ENCODE results near the gene MCU. TPM values are rescaled to one million over a fixed set of nuclear protein-coding genes. Genes with fewer than 3 reads are reported as not detected.

The MCU gene
- total and polyA plus RNA-seq, 10 of the 15 experiments (the other 5 are each of a cell fraction or from before 2014, with no cell fraction given): 5.1 to 49.1 (median 17.9) TPM

- TF ChIP-seq SRF (IDR thresholded peaks at IDR 0.05; ENCODE audit: low read depth in 2 of 2, low read length in 2 of 2) (no peak), SMARCA5 (IDR thresholded peaks at IDR 0.05) (no peak), SIN3A (IDR thresholded peaks at IDR 0.05; ENCODE audit: low read depth, low read length) (no peak), BACH1 (IDR thresholded peaks at IDR 0.05; ENCODE audit: borderline replicate concordance) (no peak), POU2F2 (IDR thresholded peaks at IDR 0.05; ENCODE audit: borderline replicate concordance, low read depth, low read length) (no peak), IRF5 (IDR thresholded peaks at IDR 0.05; ENCODE audit: borderline replicate concordance) (no peak), BRCA1 (IDR thresholded peaks at IDR 0.05; ENCODE audit: low read depth, low read length) (no peak)
- TF ChIP-seq, protein P1, sequence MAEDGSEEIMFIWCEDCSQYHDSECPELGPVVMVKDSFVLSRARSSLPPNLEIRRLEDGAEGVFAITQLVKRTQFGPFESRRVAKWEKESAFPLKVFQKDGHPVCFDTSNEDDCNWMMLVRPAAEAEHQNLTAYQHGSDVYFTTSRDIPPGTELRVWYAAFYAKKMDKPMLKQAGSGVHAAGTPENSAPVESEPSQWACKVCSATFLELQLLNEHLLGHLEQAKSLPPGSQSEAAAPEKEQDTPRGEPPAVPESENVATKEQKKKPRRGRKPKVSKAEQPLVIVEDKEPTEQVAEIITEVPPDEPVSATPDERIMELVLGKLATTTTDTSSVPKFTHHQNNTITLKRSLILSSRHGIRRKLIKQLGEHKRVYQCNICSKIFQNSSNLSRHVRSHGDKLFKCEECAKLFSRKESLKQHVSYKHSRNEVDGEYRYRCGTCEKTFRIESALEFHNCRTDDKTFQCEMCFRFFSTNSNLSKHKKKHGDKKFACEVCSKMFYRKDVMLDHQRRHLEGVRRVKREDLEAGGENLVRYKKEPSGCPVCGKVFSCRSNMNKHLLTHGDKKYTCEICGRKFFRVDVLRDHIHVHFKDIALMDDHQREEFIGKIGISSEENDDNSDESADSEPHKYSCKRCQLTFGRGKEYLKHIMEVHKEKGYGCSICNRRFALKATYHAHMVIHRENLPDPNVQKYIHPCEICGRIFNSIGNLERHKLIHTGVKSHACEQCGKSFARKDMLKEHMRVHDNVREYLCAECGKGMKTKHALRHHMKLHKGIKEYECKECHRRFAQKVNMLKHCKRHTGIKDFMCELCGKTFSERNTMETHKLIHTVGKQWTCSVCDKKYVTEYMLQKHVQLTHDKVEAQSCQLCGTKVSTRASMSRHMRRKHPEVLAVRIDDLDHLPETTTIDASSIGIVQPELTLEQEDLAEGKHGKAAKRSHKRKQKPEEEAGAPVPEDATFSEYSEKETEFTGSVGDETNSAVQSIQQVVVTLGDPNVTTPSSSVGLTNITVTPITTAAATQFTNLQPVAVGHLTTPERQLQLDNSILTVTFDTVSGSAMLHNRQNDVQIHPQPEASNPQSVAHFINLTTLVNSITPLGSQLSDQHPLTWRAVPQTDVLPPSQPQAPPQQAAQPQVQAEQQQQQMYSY (CRISPR knock-in tag; IDR thresholded peaks at IDR 0.05): no peak
Measured at GRCh38 chr10:72841487-72841886, 149.5 kb downstream of the MCU start (continued).

DNA sequence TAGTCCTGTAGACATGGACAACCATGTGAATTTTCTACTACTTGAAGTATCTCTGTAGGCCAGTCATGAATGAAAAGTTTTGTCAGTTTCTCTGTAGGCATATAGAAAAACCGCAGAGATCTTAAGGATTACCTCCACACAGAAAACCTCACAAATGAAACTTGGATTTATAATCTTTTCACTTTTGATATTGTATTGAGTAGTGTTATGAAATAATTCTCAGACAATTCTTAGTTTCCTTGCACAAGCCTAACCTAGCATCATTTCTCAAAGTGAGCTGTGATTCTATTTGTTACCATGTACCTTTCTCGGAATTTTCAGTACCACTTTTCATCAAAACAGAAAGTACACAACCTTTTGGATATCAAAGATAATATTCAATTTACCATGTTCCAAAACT is 150.2 kb downstream of the MCU start:
- Histone ChIP-seq H4K20me1 (ENCODE audit: control insufficient read depth, insufficient read depth) (no peaks in the 10 kb centered on the region), H3K4me1 (ENCODE audit: control insufficient read depth, insufficient read depth, low read length) (no peaks in the 10 kb centered on the region), H3K79me2 (ENCODE audit: control insufficient read depth, insufficient read depth, low read length) (no peaks in the 10 kb centered on the region), H3K4me2 (ENCODE audit: control insufficient read depth, insufficient read depth) (no peak overlapping the region), H3K27ac (ENCODE audit: control insufficient read depth, insufficient read depth) (no peak overlapping the region), H3K9ac (ENCODE audit: control insufficient read depth, insufficient read depth, low read length) (no peak overlapping the region), H3K4me3 (no peak overlapping the region), H3K27me3 (replicated peaks in 1 of 2; ENCODE audit: control insufficient read depth in 2 of 2, insufficient read depth in 2 of 2, low read length in 1 of 2) (no peaks in the 10 kb centered on the region), H2AFZ (ENCODE audit: control insufficient read depth, low read depth, low read length) (no peak overlapping the region), H3K36me3 (ENCODE audit: control insufficient read depth in 2 of 2, insufficient read depth in 2 of 2, low read length in 1 of 2) (no peaks in the 10 kb centered on the region), H3K9me3 (replicated peaks; ENCODE audit: control insufficient read depth, insufficient read depth, low read length) (no peaks in the 10 kb centered on the region)
- no peak for FAIRE-seq
- BruUV-seq (replicated peaks): no TSS peak
- ChIA-PET POLR2A (interaction anchor here (1.0 kb wide), 1 partner anchor 9 kb away, joined by 3 read pairs; no protein-coding TSS in a partner anchor), CTCF (interaction anchor here (1.5 to 1.6 kb wide), 2 partner anchors 8 to 14 kb away, joined by 4 to 7 read pairs; no protein-coding TSS in a partner anchor), RAD21 (ENCODE audit: unreplicated experiment) (no interaction called here), SMC1A (ENCODE audit: uncharacterized antibody, unreplicated experiment) (interaction anchor here (1.8 kb wide), 1 partner anchor 9 kb away, joined by 6 read pairs; no protein-coding TSS in a partner anchor)
- ATAC-seq: no peak
- DNase-seq (ENCODE audit: low read depth, low spot score): no peak
- WGBS (ENCODE audit: insufficient coverage, insufficient replicate concordance, low lambda C conversion rate, missing lambda C conversion rate): 94% methylated on average over 2 of the region's 2 CpGs
- TF ChIP-seq BMI1 (IDR thresholded peaks at IDR 0.05; ENCODE audit: borderline replicate concordance) (no peak), HDAC6 (IDR thresholded peaks at IDR 0.05; ENCODE audit: unreplicated experiment) (no peak), IRF4 (IDR thresholded peaks at IDR 0.05; ENCODE audit: low read depth, low read length) (no peak), SREBF2 (IDR thresholded peaks at IDR 0.05; ENCODE audit: low read length) (no peak), DPF2 (IDR thresholded peaks at IDR 0.05) (no peak), CREM (IDR thresholded peaks at IDR 0.05; ENCODE audit: low read depth) (no peak), JUNB (IDR thresholded peaks at IDR 0.05) (no peak), RELB (IDR thresholded peaks at IDR 0.05; ENCODE audit: low read depth) (no peak), GABPA (IDR thresholded peaks at IDR 0.05; ENCODE audit: low read depth) (no peak)
- TF ChIP-seq, protein P2, sequence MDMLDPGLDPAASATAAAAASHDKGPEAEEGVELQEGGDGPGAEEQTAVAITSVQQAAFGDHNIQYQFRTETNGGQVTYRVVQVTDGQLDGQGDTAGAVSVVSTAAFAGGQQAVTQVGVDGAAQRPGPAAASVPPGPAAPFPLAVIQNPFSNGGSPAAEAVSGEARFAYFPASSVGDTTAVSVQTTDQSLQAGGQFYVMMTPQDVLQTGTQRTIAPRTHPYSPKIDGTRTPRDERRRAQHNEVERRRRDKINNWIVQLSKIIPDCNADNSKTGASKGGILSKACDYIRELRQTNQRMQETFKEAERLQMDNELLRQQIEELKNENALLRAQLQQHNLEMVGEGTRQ (IDR thresholded peaks at IDR 0.05; ENCODE audit: borderline replicate concordance, low read depth, low read length): no peak
- intact Hi-C loops (cut with micrococcal nuclease; ENCODE audit: unreplicated experiment): no loop called here
- in situ Hi-C loops (cut with MboI): no loop called here

Data from GM12878 (cell line).